IPS-NIHi11 (cell line): ENCODE data around the gene TOX2.

Experiments used
- DNase-seq: peaks from one replicate; pipeline ENCODE4 v3.0.0; 2012; ENCODE audit warnings: mixed read lengths, low spot score

Gene TOX2

GRCh38 chr20:43938932-43939761 lies 24.5 kb downstream of the TOX2 start:
- peak; percentile 35 for DNase-seq

GRCh38 chr20:43939762-43940121 lies 25.1 kb downstream of the TOX2 start:
- no peak for DNase-seq

- no peak for DNase-seq
Observed at GRCh38 chr20:43940518-43941225, 26.0 kb downstream of the TOX2 start.

- DNase-seq, result no peak
Observed at GRCh38 chr20:43941476-43942200, 27.0 kb downstream of the TOX2 start.

GRCh38 chr20:43942201-43942590 lies 27.5 kb downstream of the TOX2 start:
- DNase-seq, result no peak

- DNase-seq, result no peak
Observed at GRCh38 chr20:43942667-43943285, 28.1 kb downstream of the TOX2 start.

- DNase-seq, result no peak
Observed at GRCh38 chr20:43943725-43944124, 29.1 kb downstream of the TOX2 start.

GRCh38 chr20:43944653-43945235 lies 30.1 kb downstream of the TOX2 start:
- DNase-seq, result no peak

- no peak for DNase-seq
Observed at GRCh38 chr20:43945391-43946205, 30.9 kb downstream of the TOX2 start.

GRCh38 chr20:43946206-43946491 lies 31.5 kb downstream of the TOX2 start:
- DNase-seq, result no peak

GRCh38 chr20:43946659-43947315 lies 32.1 kb downstream of the TOX2 start:
- DNase-seq, result no peak

GRCh38 chr20:43947316-43947710 lies 32.7 kb downstream of the TOX2 start:
- no peak for DNase-seq

GRCh38 chr20:43948455-43948854 lies 33.8 kb downstream of the TOX2 start:
- no peak for DNase-seq

- no peak for DNase-seq
Observed at GRCh38 chr20:43949248-43949647, 34.6 kb downstream of the TOX2 start.

- DNase-seq, result no peak
Observed at GRCh38 chr20:43949741-43950618, 35.3 kb downstream of the TOX2 start.

GRCh38 chr20:43953919-43954592 lies 39.4 kb downstream of the TOX2 start:
- no peak for DNase-seq

- DNase-seq, result no peak
Observed at GRCh38 chr20:43954704-43955061, 40.0 kb downstream of the TOX2 start.

GRCh38 chr20:43955062-43955749 lies 40.6 kb downstream of the TOX2 start:
- DNase-seq, result no peak

- DNase-seq, result no peak
Observed at GRCh38 chr20:43955750-43956191, 41.1 kb downstream of the TOX2 start.
